NB4 (cell line): ENCODE data around the gene CCDC27.

Experiments used
- DNase-seq: peaks from one replicate; pipeline ENCODE4 v3.0.0; 2010; ENCODE audit warnings: low read depth
- H3K4me3 ChIP-seq: one replicate; pipeline ENCODE4 v1.5.1; 2011; ENCODE audit warnings: mild to moderate bottlenecking, low read depth, low read length, moderate library complexity
- CTCF ChIP-seq: IDR thresholded peaks from one replicate; pipeline ENCODE4 v1.5.1; 2012; ENCODE audit warnings: low read depth, low read length
- MAX ChIP-seq: IDR thresholded peaks from 2 replicates; pipeline ENCODE4 v1.6.1; 2011; ENCODE audit warnings: low read depth, low read length
- MYC ChIP-seq: IDR thresholded peaks from 2 replicates; pipeline ENCODE4 v1.6.1; 2011; ENCODE audit warnings: low read depth, low read length
- POLR2A ChIP-seq: IDR thresholded peaks from 2 replicates; pipeline ENCODE4 v1.6.1; 2011; ENCODE audit warnings: mild to moderate bottlenecking; ENCODE audit not compliant: insufficient read length; ENCODE audit errors: extremely low read depth

CCDC27 gene

GRCh38 chr1:3734602-3735001 is 17.6 kb upstream of the CCDC27 start:
- H3K4me3 ChIP-seq = no peak overlapping the region
- TF ChIP-seq MYC = no peak
- no peak for TF ChIP-seq MAX
- TF ChIP-seq POLR2A = no peak
- TF ChIP-seq CTCF = no peak
- DNase-seq = no peak

GRCh38 chr1:3735027-3735681 is 17.1 kb upstream of the CCDC27 start:
- H3K4me3 ChIP-seq = no peak overlapping the region
- DNase-seq = no peak
- TF ChIP-seq POLR2A = no peak
- TF ChIP-seq CTCF = no peak
- no peak for TF ChIP-seq MAX
- TF ChIP-seq MYC = no peak

- TF ChIP-seq POLR2A (no peak), MYC (no peak), MAX (no peak), CTCF (no peak)
- no peak for DNase-seq
- H3K4me3 ChIP-seq = no peak overlapping the region
These were observed 16.6 kb upstream of the CCDC27 start for GRCh38 chr1:3735688-3736087.

GRCh38 chr1:3736131-3736561 is 16.1 kb upstream of the CCDC27 start:
- DNase-seq = no peak
- no peak overlapping the region for H3K4me3 ChIP-seq
- no peak for TF ChIP-seq POLR2A
- TF ChIP-seq MAX = no peak
- TF ChIP-seq CTCF = no peak
- TF ChIP-seq MYC = no peak

GRCh38 chr1:3736708-3737107 is 15.5 kb upstream of the CCDC27 start:
- no peak for DNase-seq
- TF ChIP-seq MYC (no peak), POLR2A (no peak), CTCF (no peak), MAX (no peak)
- no peak overlapping the region for H3K4me3 ChIP-seq

- no peak overlapping the region for H3K4me3 ChIP-seq
- TF ChIP-seq POLR2A (no peak), CTCF (no peak), MYC (no peak), MAX (no peak)
- no peak for DNase-seq
These were observed 13.3 kb upstream of the CCDC27 start for GRCh38 chr1:3738943-3739342.
